ENCODE results near the gene HEMGN. TPM values are rescaled to one million over a fixed set of nuclear protein-coding genes. Genes with fewer than 3 reads are reported as not detected.

HEMGN gene
- total and polyA plus RNA-seq, 3 donors from 2014 or later, result 11.8 to 43.5 (median 22.2) TPM

- intact Hi-C loops (cut with DNase I; ENCODE audit: low total_unique reads), result no loop called here
- TF ChIP-seq CTCF (IDR thresholded peaks at IDR 0.05), result no peak
- no peak for TF ChIP-seq POLR2A (IDR thresholded peaks at IDR 0.05)
- WGBS, 2 donors, result 75 to 87% methylated on average over 3 of the region's 3 CpGs
- Histone ChIP-seq H3K36me3 (ENCODE audit: low read depth, missing control alignments) (no peaks in the 10 kb centered on the region), H3K4me3 (no peak overlapping the region), H3K9me3 (no peaks in the 10 kb centered on the region), H3K27me3 (no peaks in the 10 kb centered on the region), H3K27ac (no peak overlapping the region), H3K4me1 (no peaks in the 10 kb centered on the region)
- DNase-seq, result no peak
Observed at GRCh38 chr9:97944612-97945011, 6.6 kb upstream of the HEMGN start.

- no peak for DNase-seq
- no peaks in the 10 kb centered on the region for H3K36me3 ChIP-seq (ENCODE audit: low read depth, missing control alignments)
- no peak overlapping the region for H3K4me3 ChIP-seq
- no peaks in the 10 kb centered on the region for H3K27me3 ChIP-seq
- TF ChIP-seq POLR2A (IDR thresholded peaks at IDR 0.05), result no peak
- TF ChIP-seq CTCF (IDR thresholded peaks at IDR 0.05), result no peak
- H3K4me1 ChIP-seq, result no peaks in the 10 kb centered on the region
- H3K9me3 ChIP-seq, result no peaks in the 10 kb centered on the region
- intact Hi-C loops (cut with DNase I; ENCODE audit: low total_unique reads), result no loop called here
- no peak overlapping the region for H3K27ac ChIP-seq
Observed at GRCh38 chr9:97943308-97943855, 5.4 kb upstream of the HEMGN start.

GRCh38 chr9:97941323-97941722 lies 3.4 kb upstream of the HEMGN start:
- Histone ChIP-seq H3K4me1 (no peaks in the 10 kb centered on the region), H3K4me3 (no peak overlapping the region), H3K9me3 (no peaks in the 10 kb centered on the region), H3K36me3 (ENCODE audit: low read depth, missing control alignments) (no peaks in the 10 kb centered on the region), H3K27me3 (no peaks in the 10 kb centered on the region), H3K27ac (no peak overlapping the region)
- 87 to 92% methylated on average over 1 of the region's 1 CpG for WGBS, 2 donors
- no peak for DNase-seq
- TF ChIP-seq CTCF (IDR thresholded peaks at IDR 0.05) (no peak), POLR2A (IDR thresholded peaks at IDR 0.05) (no peak)
- intact Hi-C loops (cut with DNase I; ENCODE audit: low total_unique reads), result no loop called here

- no peaks in the 10 kb centered on the region for H3K27me3 ChIP-seq
- no peaks in the 10 kb centered on the region for H3K4me1 ChIP-seq
- H3K4me3 ChIP-seq, result no peak overlapping the region
- DNase-seq, result no peak
- H3K27ac ChIP-seq, result no peak overlapping the region
- WGBS, 2 donors, result 62 to 70% methylated on average over 3 of the region's 3 CpGs
- no peaks in the 10 kb centered on the region for H3K9me3 ChIP-seq
- no peak for TF ChIP-seq POLR2A (IDR thresholded peaks at IDR 0.05)
- no peak for TF ChIP-seq CTCF (IDR thresholded peaks at IDR 0.05)
- H3K36me3 ChIP-seq (ENCODE audit: low read depth, missing control alignments), result no peaks in the 10 kb centered on the region
- intact Hi-C loops (cut with DNase I; ENCODE audit: low total_unique reads), result no loop called here
Observed at GRCh38 chr9:97940741-97941140, 2.8 kb upstream of the HEMGN start.

GRCh38 chr9:97940233-97940632 lies 2.3 kb upstream of the HEMGN start:
- Histone ChIP-seq H3K9me3 (no peaks in the 10 kb centered on the region), H3K4me3 (no peak overlapping the region), H3K27me3 (no peaks in the 10 kb centered on the region), H3K4me1 (no peaks in the 10 kb centered on the region), H3K27ac (no peak overlapping the region), H3K36me3 (ENCODE audit: low read depth, missing control alignments) (no peaks in the 10 kb centered on the region)
- TF ChIP-seq CTCF (IDR thresholded peaks at IDR 0.05) (no peak), POLR2A (IDR thresholded peaks at IDR 0.05) (no peak)
- DNase-seq, result no peak
- intact Hi-C loops (cut with DNase I; ENCODE audit: low total_unique reads), result no loop called here
